HG03575 (cell line): Measurements from ENCODE around the gene HUS1.
"Not testable (repeated sequence)": the region's sequence is repeated elsewhere in the genome, so short reads cannot be mapped to it uniquely, and the experiment has no call there.

ENCODE experiments used
- ATAC-seq: cut with Tn5 transposase; IDR thresholded peaks from one replicate; pipeline ENCODE4 v1.9.1; 2021; ENCODE audit not compliant: unreplicated experiment, insufficient number of reproducible peaks, low FRiP score; ENCODE audit errors: extremely low read depth

The HUS1 gene

DNA sequence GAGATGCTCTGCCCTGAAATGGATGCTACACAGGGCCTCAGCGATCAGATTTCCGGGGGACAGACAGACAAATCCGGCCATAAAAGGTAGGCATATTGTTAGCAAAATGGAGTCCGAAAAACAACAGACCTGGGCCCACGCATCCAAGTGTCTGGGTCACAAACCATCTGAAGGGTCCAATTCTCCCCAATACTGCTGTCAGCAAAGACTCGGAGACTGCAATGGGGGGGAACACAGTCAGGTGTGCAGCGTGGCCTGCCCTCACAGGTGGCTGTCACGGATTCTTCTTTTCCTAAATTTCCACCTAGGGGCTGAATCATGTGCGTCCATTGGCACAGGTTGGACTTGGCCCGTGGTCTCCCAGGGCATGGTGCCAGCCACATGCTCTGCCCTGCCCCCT is 44.1 kb downstream of the HUS1 start:
- ATAC-seq: no peak

DNA sequence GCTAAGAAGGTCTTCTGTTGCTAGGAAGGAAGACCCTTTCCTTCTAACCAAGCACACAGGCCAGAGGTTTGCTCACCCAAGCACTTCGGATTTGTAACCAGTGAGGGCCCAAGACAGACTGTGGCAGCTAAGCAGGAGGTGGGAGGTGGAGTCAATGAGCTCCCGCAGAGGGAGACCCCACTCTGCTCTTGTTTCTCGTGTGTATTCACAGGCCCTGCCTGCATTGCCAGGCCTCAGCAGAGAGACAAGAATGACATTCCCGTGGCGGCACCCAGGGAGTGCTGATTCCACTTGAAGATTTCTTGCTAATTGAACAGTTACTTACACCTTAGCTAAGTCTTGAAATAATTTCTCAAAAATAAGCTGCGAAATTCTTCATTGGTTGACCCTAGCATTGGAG is 44.6 kb downstream of the HUS1 start:
- no peak for ATAC-seq

DNA sequence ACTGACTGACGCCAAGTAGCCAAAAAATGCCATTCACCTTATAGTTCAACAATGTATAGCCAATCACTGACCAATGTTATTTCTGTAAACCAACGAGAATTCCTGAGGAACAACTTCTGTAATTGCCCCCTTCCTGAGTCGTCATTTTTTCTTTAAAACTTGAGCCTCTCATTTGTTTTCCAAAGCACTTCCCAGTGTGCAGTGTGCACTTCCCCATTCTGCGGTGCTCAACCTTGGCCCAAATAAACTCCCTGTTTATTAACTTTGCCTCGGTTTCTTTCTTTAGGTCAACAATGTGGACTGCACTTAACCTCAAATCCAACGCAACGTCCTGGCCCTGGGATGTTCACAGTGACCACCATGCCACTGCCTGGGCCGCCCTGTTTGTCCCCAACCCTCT is 46.2 kb downstream of the HUS1 start:
- no peak for ATAC-seq

DNA sequence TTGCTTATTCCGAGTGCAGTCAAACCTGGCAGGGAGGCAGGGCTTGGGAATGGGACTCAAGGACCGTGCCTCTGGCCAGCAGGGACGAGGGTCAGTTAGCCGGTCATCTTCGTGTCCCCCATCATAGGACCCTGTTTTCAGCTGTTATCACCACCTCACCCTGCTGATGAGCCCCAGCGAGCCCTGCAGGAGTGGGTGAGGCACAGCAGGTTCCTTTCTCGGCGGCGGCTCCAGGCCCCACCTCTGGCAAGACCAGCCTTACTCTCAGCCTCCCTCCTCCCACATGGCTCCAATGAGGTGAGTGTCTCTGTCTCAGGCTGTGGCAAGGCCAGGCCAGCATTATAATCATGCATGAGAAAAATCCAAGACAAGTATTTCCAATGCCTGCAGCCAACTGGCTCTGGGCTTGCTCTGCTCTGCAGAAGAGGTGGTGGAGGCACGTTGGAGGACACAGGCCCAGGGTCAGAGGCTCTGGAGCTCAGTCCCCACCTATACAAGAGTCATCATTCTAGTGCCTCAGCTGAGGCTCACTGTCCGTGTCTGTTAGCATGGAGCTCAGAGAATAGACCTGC is 46.9 kb downstream of the HUS1 start:
- ATAC-seq: no peak

DNA sequence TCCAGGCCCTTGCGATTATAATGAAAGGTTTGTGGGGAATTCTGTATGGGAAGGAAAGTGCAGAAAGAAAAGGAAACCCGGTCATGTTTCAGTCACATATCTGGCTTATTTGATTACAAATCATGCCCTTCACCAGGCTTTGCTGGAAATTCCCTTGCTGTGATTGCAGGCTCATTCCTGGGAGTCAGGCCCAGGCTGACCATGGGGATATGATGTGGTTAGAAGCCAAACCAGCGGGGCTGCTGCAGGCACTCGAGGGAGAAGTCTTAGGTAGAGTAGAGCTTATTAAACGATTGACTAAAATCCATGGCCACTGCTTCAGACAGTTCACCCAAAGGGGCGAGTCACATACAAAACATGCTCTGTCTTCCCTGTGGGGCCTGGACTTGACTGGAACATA is 47.4 kb downstream of the HUS1 start:
- ATAC-seq: no peak

DNA sequence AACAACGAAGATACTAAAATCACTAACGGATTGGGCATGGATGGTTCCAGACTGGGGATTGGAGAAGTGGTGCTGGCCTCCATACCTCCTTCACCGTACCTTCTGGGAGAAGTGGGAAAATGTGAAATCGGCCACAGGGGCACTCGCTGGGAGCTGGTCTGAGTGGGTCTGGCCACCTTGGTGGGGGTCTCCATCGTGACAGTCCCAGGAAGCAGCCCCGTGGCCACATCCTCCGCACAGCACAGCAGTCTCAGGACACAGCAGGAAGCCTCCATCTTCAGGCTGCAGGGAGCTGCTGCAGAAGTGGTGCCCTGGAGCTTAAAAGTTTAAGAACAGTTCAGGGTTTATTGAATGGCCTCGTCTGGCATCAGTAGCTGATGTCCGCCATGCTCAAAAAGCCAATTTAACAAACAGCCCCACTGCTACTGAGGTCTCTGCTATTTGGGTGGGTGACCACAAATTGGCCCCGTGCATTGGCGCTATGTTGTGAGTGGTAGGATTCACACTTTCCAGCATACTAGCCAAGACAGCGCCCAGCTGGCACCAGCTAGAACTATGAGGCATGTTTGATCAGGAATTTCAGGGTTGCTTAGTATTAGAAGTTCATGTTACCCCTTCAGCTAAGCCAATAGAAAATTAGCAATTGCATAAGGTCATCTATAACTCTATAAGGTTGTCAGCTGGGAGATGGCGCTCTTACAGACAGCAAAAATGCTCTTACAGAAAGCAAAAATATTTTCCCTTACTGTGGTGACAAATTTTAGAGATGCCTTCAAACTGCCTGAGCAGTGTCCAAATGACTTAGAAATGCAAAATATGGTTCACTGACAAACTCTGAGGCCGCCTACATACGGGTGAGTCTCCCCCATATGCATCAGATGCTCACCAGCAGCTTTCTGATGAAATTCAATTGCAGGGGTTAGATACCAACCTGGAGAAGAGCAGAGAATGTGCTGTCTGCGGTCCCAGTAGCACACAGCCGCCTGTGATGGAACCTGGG is 48.1 kb downstream of the HUS1 start:
- ATAC-seq: no peak

DNA sequence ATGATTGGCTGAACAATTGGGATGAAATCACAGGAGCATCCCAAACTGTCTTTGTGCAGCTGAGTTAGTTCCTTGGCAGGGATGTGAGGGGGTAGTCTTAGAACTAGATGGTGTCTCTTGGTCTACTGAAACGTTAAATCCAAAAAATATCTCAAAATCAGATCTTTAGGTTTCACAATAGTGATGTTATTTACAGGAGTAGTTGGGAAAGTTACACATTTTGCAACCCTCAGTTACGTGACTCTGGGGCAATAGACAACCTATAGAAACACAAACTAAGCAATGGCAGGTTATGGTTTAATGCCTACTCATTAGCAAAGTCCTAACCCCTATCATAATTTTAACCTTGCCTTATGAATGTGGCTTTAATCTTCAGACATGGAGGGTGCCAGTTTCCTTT is 55.1 kb downstream of the HUS1 start:
- no peak for ATAC-seq

DNA sequence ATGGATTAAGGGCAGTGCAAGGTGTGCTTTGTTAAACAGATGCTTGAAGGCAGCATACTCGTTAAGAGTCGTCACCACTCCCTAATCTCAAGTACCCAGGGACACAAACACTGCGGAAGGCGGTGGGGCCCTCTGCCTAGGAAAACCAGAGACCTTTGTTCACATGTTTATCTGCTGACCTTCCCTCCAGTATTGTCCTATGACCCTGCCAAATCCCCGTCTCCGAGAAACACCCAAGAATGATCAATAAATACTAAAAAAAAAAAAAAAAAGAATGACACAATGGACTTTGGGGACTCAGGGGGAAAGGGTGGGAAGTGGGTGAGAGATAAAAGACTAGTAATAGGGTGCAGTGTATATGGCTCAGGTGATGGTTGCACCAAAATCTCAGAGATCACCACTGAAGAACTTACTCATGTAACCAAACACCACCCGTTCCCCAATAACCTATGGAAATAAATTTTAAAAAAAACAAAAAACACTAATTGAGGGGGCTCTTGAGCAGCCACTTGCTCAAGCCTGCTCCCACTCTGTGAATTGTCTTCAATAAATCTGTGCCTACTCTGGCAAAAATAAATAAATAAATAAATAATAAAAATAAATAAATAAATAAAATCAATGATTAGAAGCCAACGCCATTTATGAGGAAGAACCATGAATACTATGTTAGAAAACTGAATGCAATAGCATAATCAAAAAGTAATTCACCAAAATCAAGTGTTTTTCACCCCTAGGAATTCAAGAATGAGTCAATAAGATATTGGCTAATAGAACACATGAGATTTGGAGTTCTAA is 56.1 kb downstream of the HUS1 start:
- ATAC-seq: not testable (repeated sequence)

DNA sequence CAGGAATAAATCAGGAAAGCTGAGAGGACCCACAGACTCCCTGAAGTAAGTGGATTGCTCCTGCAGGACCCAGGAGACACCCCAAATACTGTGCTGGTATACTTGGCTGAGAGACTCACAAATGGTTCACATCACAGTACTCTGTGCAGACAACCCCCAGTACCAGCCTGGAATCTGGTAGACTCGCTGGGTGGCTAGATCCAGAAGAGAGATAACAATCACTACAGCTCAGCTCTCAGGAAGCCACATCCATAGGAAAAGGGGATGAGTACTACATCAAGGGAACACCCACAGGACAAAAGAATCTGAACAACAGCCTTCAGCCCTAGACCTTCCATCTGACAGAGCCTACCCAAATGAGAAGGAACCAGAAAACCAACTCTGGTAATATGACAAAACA is 62.9 kb downstream of the HUS1 start:
- not testable (repeated sequence) for ATAC-seq

DNA sequence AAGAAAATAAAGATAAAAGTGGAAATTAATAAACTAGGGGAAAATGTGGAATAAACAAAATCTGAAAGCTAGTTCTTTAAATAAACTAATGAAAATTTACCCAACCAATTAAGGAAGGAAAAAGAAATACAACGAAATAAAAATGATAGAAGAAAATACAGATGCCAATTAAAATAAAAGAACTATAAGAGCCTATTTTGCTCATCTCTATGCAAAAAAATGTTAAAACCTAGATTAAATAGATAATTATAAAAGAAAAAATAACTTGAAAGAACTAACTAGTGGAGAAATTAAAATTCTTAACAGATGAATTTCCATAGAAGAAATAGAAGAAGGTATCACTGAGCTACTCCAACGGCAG is 63.8 kb downstream of the HUS1 start:
- ATAC-seq: no peak

DNA sequence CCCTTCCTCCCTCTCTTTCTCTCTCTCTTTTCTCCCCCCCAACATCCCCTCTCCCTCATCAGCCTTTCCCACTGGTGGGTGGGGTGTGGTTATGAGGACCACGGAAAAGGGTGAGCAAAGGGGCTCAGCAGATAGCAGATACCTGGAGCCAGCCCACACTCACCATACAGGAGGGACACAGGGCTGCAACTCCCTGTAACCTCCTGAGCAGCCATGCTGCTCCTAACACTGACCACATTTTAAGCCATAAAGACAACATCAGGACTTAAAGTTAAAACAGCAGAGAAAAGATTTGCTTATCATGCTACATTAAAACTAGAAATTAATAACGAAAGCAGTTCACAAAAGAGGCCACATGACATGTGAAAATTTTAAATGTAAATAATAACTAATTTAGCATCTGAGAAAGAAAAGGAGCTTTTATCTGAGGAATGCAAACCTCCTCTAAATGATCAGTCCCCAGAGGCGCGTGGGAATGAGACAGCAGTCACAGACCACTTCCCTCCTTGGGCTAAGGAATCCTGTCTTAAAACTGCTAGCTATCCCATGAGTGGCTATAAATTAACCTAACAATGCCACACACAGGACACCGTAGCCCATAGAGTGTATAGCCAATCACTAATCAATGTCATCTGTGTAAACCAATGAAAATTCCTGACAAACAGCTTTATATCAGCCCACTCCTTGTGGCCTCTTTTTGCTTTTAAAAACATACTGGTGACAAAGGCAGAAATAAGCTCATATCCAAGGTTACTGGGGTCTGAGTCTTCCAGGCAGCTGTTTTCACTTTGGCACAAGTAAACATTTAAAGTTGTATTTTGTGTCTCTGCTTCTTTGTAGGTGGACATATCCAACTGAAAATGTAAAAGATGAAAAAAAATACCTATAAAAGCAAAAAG is 64.4 kb downstream of the HUS1 start:
- ATAC-seq: no peak
